Epidermal melanocyte (primary cell): Measurements from ENCODE around the gene GATA5.

Experiments
- DNase-seq: peaks from one replicate; pipeline ENCODE4 v3.0.0; 2011; ENCODE audit warnings: low spot score; ENCODE audit not compliant: insufficient read length

Gene GATA5

GRCh38 chr20:62416651-62417637 is 58.9 kb downstream of the GATA5 start:
- DNase-seq, result no peak

DNA sequence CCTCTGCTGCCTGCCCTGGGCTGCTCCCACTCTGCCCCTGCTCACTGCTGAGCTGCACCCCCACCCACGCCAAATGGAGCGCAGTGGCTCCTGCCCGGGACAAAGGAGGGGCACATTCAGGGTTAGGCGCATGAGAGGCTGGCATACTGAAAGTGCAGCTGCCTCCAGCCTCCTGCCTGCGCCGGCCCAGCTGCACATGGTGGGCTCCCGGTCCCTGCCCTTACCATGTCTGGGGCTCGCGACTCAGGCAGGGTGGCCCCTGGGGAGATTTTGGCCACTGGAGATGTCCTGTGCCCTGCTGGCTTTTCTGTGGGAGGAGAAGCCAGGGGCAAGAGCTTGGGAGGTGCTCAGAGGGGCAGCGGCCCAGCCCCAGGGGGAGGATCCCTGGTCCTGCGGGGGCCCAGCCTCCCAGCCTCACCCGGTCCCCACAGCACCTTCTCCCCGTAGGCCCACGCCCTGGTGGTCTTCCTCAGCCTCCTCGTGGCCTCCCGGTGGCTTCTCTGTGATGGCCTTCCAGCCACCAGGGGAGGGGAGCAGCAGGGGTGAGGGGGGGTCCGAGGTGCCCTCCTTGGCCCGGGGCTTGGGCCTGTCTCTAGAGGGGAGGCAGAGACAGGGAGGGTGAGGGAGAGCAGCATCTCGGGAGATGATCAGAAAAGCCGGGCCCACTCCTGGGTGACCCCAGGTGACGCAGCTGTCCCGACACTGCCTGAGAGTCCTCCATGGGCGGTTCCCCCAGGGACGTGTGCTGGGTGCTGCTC is 60.3 kb downstream of the GATA5 start:
- no peak for DNase-seq

- no peak for DNase-seq
Measured at GRCh38 chr20:62413896-62414481, 61.8 kb downstream of the GATA5 start.
